Measurements from ENCODE around the gene FBXW11.

DNA sequence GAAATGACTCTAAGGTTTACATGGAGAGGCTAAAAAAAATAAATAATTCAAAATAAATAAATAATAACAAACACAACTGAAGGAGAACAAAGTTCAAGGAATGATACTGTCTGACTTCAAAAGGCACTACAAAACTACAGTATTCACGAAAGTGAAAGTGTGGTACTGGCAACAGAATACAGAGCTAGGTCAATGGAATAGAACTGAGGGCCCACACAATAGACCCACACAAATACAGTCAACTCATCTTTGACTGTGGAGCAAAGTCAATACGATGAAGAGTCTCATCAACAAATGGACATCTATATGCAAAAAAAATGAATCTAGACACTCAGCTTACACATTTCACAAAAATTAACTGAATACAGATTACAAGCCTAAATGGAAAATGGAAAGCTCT lies 75.3 kb downstream of the FBXW11 start:
- TF ChIP-seq, protein P1, sequence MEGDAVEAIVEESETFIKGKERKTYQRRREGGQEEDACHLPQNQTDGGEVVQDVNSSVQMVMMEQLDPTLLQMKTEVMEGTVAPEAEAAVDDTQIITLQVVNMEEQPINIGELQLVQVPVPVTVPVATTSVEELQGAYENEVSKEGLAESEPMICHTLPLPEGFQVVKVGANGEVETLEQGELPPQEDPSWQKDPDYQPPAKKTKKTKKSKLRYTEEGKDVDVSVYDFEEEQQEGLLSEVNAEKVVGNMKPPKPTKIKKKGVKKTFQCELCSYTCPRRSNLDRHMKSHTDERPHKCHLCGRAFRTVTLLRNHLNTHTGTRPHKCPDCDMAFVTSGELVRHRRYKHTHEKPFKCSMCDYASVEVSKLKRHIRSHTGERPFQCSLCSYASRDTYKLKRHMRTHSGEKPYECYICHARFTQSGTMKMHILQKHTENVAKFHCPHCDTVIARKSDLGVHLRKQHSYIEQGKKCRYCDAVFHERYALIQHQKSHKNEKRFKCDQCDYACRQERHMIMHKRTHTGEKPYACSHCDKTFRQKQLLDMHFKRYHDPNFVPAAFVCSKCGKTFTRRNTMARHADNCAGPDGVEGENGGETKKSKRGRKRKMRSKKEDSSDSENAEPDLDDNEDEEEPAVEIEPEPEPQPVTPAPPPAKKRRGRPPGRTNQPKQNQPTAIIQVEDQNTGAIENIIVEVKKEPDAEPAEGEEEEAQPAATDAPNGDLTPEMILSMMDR (IDR thresholded peaks at IDR 0.05): no peak
- TF ChIP-seq POLR2A (IDR thresholded peaks at IDR 0.05): no peak
